ENCODE data around the gene TTLL11. TPM values are rescaled to one million over a fixed set of nuclear protein-coding genes. Genes with fewer than 3 reads are reported as not detected.

The TTLL11 gene
- total RNA-seq, 4 donors from 2014 or later: 9.8 to 18.6 (median 15.6) TPM

DNA sequence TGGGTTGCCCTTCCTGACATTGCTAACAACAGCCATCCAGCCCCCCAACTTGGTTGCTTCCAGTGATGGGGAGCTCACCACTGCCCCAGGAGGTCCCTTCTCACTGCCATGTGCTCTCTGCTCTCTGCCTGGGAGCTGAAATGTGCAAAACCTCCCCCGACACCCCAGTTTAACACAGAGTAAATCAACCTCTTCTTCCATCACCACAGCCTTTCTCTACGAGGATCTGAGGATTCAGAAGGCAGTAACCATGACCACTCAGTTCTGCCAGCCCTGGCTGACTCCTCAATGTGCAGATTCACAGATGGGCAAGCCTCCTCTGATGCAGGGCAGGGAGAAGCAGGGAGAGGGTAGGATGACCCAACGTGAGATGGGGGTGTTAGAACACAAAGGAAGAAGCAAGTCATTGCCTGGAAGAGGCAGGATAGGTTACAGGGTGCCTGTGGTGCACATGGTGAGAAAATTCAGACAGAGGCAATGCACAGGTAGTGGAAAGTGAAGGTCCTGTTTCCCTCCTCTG, 256.7 kb downstream of the TTLL11 start:
- H3K27me3 ChIP-seq: no peaks in the 10 kb centered on the region
- no peaks in the 10 kb centered on the region for H3K4me1 ChIP-seq
- no peak overlapping the region for H3K27ac ChIP-seq
- H3K4me3 ChIP-seq: no peak overlapping the region
- 75 to 88% methylated on average over 3 of the region's 3 CpGs for WGBS, 2 donors
- no peaks in the 10 kb centered on the region for H3K36me3 ChIP-seq
- DNase-seq (ENCODE audit: low spot score in 2 of 2): no peak
- H3K9me3 ChIP-seq: no peaks in the 10 kb centered on the region
- TF ChIP-seq EP300 (IDR thresholded peaks at IDR 0.05) (no peak), POLR2A (IDR thresholded peaks at IDR 0.05) (no peak)
- TF ChIP-seq, protein P1, sequence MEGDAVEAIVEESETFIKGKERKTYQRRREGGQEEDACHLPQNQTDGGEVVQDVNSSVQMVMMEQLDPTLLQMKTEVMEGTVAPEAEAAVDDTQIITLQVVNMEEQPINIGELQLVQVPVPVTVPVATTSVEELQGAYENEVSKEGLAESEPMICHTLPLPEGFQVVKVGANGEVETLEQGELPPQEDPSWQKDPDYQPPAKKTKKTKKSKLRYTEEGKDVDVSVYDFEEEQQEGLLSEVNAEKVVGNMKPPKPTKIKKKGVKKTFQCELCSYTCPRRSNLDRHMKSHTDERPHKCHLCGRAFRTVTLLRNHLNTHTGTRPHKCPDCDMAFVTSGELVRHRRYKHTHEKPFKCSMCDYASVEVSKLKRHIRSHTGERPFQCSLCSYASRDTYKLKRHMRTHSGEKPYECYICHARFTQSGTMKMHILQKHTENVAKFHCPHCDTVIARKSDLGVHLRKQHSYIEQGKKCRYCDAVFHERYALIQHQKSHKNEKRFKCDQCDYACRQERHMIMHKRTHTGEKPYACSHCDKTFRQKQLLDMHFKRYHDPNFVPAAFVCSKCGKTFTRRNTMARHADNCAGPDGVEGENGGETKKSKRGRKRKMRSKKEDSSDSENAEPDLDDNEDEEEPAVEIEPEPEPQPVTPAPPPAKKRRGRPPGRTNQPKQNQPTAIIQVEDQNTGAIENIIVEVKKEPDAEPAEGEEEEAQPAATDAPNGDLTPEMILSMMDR (IDR thresholded peaks at IDR 0.05): no peak

- Histone ChIP-seq H3K27me3 (no peaks in the 10 kb centered on the region), H3K27ac (no peak overlapping the region), H3K9me3 (no peaks in the 10 kb centered on the region), H3K4me3 (no peak overlapping the region), H3K4me1 (no peaks in the 10 kb centered on the region), H3K36me3 (no peaks in the 10 kb centered on the region)
- TF ChIP-seq POLR2A (IDR thresholded peaks at IDR 0.05) (no peak), EP300 (IDR thresholded peaks at IDR 0.05) (no peak)
- TF ChIP-seq, protein P1 (IDR thresholded peaks at IDR 0.05): no peak
- DNase-seq (ENCODE audit: low spot score in 2 of 2): no peak
- WGBS, 2 donors: 86 to 88% methylated on average over 5 of the region's 5 CpGs
These were observed 257.3 kb downstream of the TTLL11 start for GRCh38 chr9:121835587-121836365.

DNA sequence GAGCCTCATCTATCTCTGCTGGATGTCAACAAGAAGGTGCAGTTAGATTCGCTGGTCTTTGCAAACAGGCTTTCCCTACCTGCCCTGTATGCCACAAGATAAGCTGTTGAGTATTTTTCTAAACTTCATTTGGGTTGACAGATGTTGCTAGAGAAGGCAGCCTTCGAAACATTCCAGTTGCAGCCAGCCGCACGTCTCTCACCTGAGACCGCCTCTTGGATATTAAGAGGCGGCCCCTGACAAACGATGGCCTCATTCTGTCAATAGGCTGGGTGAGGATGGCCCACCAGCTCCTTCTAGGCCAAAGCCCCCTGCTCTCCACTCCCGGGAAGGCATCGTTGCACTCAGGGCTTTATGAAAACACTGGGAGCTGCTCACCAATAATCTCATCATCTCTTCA, 260.0 kb downstream of the TTLL11 start:
- H3K9me3 ChIP-seq: no peaks in the 10 kb centered on the region
- no peak overlapping the region for H3K27ac ChIP-seq
- no peaks in the 10 kb centered on the region for H3K4me1 ChIP-seq
- 90 to 91% methylated on average over 9 of the region's 9 CpGs for WGBS, 2 donors
- no peak for DNase-seq (ENCODE audit: low spot score in 2 of 2)
- H3K4me3 ChIP-seq: no peak overlapping the region
- TF ChIP-seq EP300 (IDR thresholded peaks at IDR 0.05) (no peak), POLR2A (IDR thresholded peaks at IDR 0.05) (no peak)
- TF ChIP-seq, protein P1 (IDR thresholded peaks at IDR 0.05): no peak
- no peaks in the 10 kb centered on the region for H3K36me3 ChIP-seq
- H3K27me3 ChIP-seq: no peaks in the 10 kb centered on the region

GRCh38 chr9:121831869-121832268, 261.2 kb downstream of the TTLL11 start:
- no peak for DNase-seq (ENCODE audit: low spot score in 2 of 2)
- H3K36me3 ChIP-seq: no peaks in the 10 kb centered on the region
- H3K27me3 ChIP-seq: no peaks in the 10 kb centered on the region
- no peaks in the 10 kb centered on the region for H3K4me1 ChIP-seq
- no peak overlapping the region for H3K27ac ChIP-seq
- H3K9me3 ChIP-seq: no peaks in the 10 kb centered on the region
- H3K4me3 ChIP-seq: no peak overlapping the region
- 96 to 100% methylated on average over 3 of the region's 3 CpGs for WGBS, 2 donors
- TF ChIP-seq POLR2A (IDR thresholded peaks at IDR 0.05) (no peak), EP300 (IDR thresholded peaks at IDR 0.05) (no peak)
- TF ChIP-seq, protein P1 (IDR thresholded peaks at IDR 0.05): no peak

DNA sequence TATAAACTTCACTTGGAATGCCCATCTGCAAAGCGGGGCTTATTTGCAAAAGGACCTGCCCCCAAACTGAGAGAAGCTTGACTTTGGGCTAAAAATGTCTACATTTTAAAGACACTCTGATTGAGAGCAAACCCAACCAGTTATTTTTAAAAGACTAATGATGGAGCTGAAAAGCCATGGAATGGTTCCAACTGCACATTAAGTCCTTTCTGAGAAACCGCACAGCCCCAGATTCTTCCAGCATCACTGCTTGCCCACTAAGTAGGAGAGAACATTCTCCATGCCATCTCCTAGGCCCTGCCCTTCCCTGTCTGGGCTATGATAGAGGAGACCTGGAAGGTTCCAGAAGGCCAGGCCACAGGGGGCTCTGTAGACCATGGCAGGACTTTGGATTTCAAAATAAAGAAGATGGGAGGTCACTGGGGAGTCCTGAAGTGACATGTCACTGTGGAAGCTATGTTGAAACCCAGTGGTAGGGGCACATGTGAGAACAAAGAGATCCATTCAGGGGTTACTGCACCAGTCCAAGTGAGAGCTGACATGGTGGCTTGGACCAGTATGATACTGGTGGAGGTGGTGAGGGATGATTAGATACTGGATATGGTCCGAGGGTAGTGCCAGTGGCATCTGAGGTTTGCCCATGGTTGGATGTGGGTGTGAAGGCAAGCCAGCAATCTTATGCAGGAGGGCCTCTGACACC, 262.5 kb downstream of the TTLL11 start:
- WGBS, 2 donors: 67 to 77% methylated on average over 3 of the region's 3 CpGs
- H3K9me3 ChIP-seq: no peaks in the 10 kb centered on the region
- H3K4me1 ChIP-seq: no peaks in the 10 kb centered on the region
- DNase-seq (ENCODE audit: low spot score in 2 of 2): no peak
- H3K36me3 ChIP-seq: no peaks in the 10 kb centered on the region
- no peaks in the 10 kb centered on the region for H3K27me3 ChIP-seq
- no peak overlapping the region for H3K27ac ChIP-seq
- TF ChIP-seq EP300 (IDR thresholded peaks at IDR 0.05) (no peak), POLR2A (IDR thresholded peaks at IDR 0.05) (no peak)
- TF ChIP-seq, protein P1 (IDR thresholded peaks at IDR 0.05): no peak
- no peak overlapping the region for H3K4me3 ChIP-seq

Measured in tibial nerve (tissue), 4 donors.